Right forelimb (tissue), 1 donor: ENCODE results near the gene TANGO2.

Experiments used
- DNase-seq: peaks from one replicate; pipeline ENCODE4 v3.0.0-alpha.2; 2018

The TANGO2 gene

GRCh38 chr22:20089977-20090729 is 69.2 kb downstream of the TANGO2 start:
- peak; percentile 29 for DNase-seq

GRCh38 chr22:20090730-20091240 is 69.9 kb downstream of the TANGO2 start:
- DNase-seq = peak; percentile 12

GRCh38 chr22:20091690-20092476 is 71.0 kb downstream of the TANGO2 start:
- peak; percentile 19 for DNase-seq

GRCh38 chr22:20092477-20092854 is 71.6 kb downstream of the TANGO2 start:
- peak; percentile 22 for DNase-seq

GRCh38 chr22:20093418-20094196 is 72.7 kb downstream of the TANGO2 start:
- DNase-seq = peak; percentile 21

- peak; percentile 21 for DNase-seq
Measured at GRCh38 chr22:20094197-20094807, 73.4 kb downstream of the TANGO2 start.

- DNase-seq = no peak
Measured at GRCh38 chr22:20095521-20095920, 74.6 kb downstream of the TANGO2 start.

GRCh38 chr22:20096574-20097420 is 75.9 kb downstream of the TANGO2 start:
- no peak for DNase-seq

GRCh38 chr22:20099099-20099711 is 78.3 kb downstream of the TANGO2 start:
- DNase-seq = no peak

GRCh38 chr22:20101638-20102037 is 80.7 kb downstream of the TANGO2 start:
- no peak for DNase-seq

- no peak for DNase-seq
Measured at GRCh38 chr22:20102203-20102780, 81.4 kb downstream of the TANGO2 start.

- no peak for DNase-seq
Measured at GRCh38 chr22:20105456-20106204, 84.7 kb downstream of the TANGO2 start.

GRCh38 chr22:20106205-20106848 is 85.4 kb downstream of the TANGO2 start:
- no peak for DNase-seq

GRCh38 chr22:20106849-20107237 is 85.9 kb downstream of the TANGO2 start:
- no peak for DNase-seq

- no peak for DNase-seq
Measured at GRCh38 chr22:20107471-20107901, 86.6 kb downstream of the TANGO2 start.

- no peak for DNase-seq
Measured at GRCh38 chr22:20107951-20108756, 87.2 kb downstream of the TANGO2 start.

- no peak for DNase-seq
Measured at GRCh38 chr22:20108757-20109230, 87.9 kb downstream of the TANGO2 start.
